CD4-positive, CD25-positive, alpha-beta regulatory T cell (primary cell): ENCODE results near the gene OR10G4. TPM values are rescaled to one million over a fixed set of nuclear protein-coding genes. Genes with fewer than 3 reads are reported as not detected.
A peak's percentile ranks its signal among the peaks of the same experiment; 100 is the strongest.

Experiments
- ATAC-seq, 2 donors: fragments of 150-1000 bp; cut with Tn5 transposase; one replicate each; pipeline ENCODE4 v1.10.0; 2021; ENCODE audit warnings: low read depth in 2 of 2, moderate number of reproducible peaks in 2 of 2, moderate library complexity in 1 of 2
- DNase-seq, 3 donors: peaks; one replicate each; pipeline versions ENCODE4 v3.0.0 to v3.0.0-alpha.2; 2012 to 2022; ENCODE audit warnings: mixed read lengths in 1 of 3
- H3K27ac ChIP-seq: one replicate; pipeline ENCODE4 v1.7.0; 2013; ENCODE audit warnings: mild to moderate bottlenecking, low read length; ENCODE audit not compliant: insufficient read depth, poor library complexity, severe bottlenecking
- H3K27me3 ChIP-seq: one replicate; pipeline ENCODE4 v1.7.0; 2013; ENCODE audit warnings: low read length; ENCODE audit not compliant: control insufficient read depth, insufficient read depth
- H3K36me3 ChIP-seq: one replicate; pipeline ENCODE4 v1.7.0; 2013; ENCODE audit warnings: mild to moderate bottlenecking, low read length, moderate library complexity; ENCODE audit not compliant: control insufficient read depth, insufficient read depth
- H3K4me1 ChIP-seq: 2 replicates; pipeline ENCODE4 v1.7.0; 2013; ENCODE audit warnings: mild to moderate bottlenecking, low read length; ENCODE audit not compliant: insufficient read depth, control insufficient read depth, poor library complexity, severe bottlenecking
- H3K4me3 ChIP-seq: one replicate; pipeline ENCODE4 v1.7.0; 2013; ENCODE audit warnings: low read depth, mild to moderate bottlenecking, low read length, moderate library complexity
- H3K9me3 ChIP-seq, 2 experiments: 1 replicate in 1 of 2; 2 replicates in 1 of 2; pipeline ENCODE4 v1.7.0; 2013; ENCODE audit warnings: low read length in 2 of 2, mild to moderate bottlenecking in 1 of 2, moderate library complexity in 1 of 2; ENCODE audit not compliant: control insufficient read depth in 2 of 2
- H3K27ac Mint-ChIP-seq, 3 donors: one replicate each; pipeline ENCODE4 v1.8.0; 2020 to 2022; ENCODE audit warnings: mild to moderate bottlenecking in 3 of 3, mixed read lengths in 3 of 3, moderate library complexity in 2 of 3
- H3K27me3 Mint-ChIP-seq: one replicate; pipeline ENCODE4 v1.8.0; 2022; ENCODE audit warnings: mild to moderate bottlenecking, mixed read lengths
- H3K36me3 Mint-ChIP-seq: one replicate; pipeline ENCODE4 v1.8.0; 2020; ENCODE audit warnings: mixed read lengths
- H3K4me1 Mint-ChIP-seq, 4 donors: one replicate each; pipeline ENCODE4 v1.8.0; 2020 to 2022; ENCODE audit warnings: mixed read lengths in 4 of 4, mild to moderate bottlenecking in 1 of 4
- H3K4me3 Mint-ChIP-seq, 4 donors: one replicate each; pipeline ENCODE4 v1.8.0; 2020 to 2022; ENCODE audit warnings: mild to moderate bottlenecking in 4 of 4, mixed read lengths in 4 of 4, moderate library complexity in 3 of 4
- H3K9me3 Mint-ChIP-seq, 7 donors: one replicate each; pipeline ENCODE4 v1.8.0; 2020 to 2022; ENCODE audit warnings: mixed read lengths in 7 of 7, mild to moderate bottlenecking in 3 of 7, moderate library complexity in 2 of 7
- polyA plus RNA-seq, 4 donors: library from polyadenylated mRNA; unstranded; fragments of 300-500 nt; fragmentation: Illumina TruSeq; gene quantifications; one replicate each; pipeline ENCODE4 v1.2.3, GENCODE V29; 2021
- total RNA-seq: library from RNA; stranded (reverse); gene quantifications from one replicate; pipeline ENCODE4 v1.2.3, GENCODE V29; 2022

The OR10G4 gene
- total and polyA plus RNA-seq, 5 donors from 2014 or later, result not detected

DNA sequence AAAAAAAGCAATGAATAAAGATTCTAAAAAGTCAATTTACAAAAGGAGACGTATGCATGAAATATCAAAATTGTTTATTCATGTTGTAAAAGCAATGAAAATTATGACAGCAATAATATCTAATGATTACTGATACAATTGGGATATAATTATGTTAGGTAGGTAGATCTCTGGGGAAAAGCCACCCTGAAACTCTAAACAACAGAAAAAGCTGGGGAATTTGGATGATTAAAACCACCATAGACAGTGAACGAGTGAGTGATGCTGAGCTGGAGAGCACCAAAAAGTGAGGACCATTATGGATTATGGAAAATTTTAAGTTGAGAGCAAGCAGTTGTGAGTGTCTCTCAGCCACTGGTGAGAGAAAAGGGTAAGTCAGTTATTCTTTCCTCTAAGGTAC, 13.7 kb downstream of the OR10G4 start, which contains the start of gene OR10G8:
OR10G8 (plus strand) TSS at position 301 of the 400 bp plus-strand sequence. CDS start 2,825 bp downstream, outside the sequence.
- Mint-ChIP-seq H3K36me3 (no peaks in the 10 kb centered on the region), H3K9me3 (peaks cover 0 to 1% (median 0%) of the 10 kb centered on the region in 7 donors)
- no peak for ATAC-seq

GRCh38 chr11:124036666-124037065, 23.9 kb downstream of the OR10G4 start:
- Mint-ChIP-seq H3K4me3 (no peak overlapping the region), H3K4me1 (no peaks in the 10 kb centered on the region), H3K27ac (no peak overlapping the region), H3K9me3 (peaks cover 0 to 5% (median 0%) of the 10 kb centered on the region in 7 donors), H3K36me3 (no peaks in the 10 kb centered on the region), H3K27me3 (no peaks in the 10 kb centered on the region)
- H3K4me1 ChIP-seq, result no peaks in the 10 kb centered on the region
- no peak overlapping the region for H3K27ac ChIP-seq
- H3K4me3 ChIP-seq, result no peak overlapping the region
- H3K9me3 ChIP-seq, result no peaks in the 10 kb centered on the region
- H3K36me3 ChIP-seq, result no peaks in the 10 kb centered on the region
- no peak for DNase-seq
- H3K27me3 ChIP-seq, result no peaks in the 10 kb centered on the region
- no peak for ATAC-seq

More for the DNA sequence above, 13.7 kb downstream of the OR10G4 start, which contains the start of gene OR10G8:
- Histone ChIP-seq H3K9me3 (no peaks in the 10 kb centered on the region), H3K4me1 (no peaks in the 10 kb centered on the region), H3K27ac (no peak within 1 kb of the TSS), H3K36me3 (no peaks in the 10 kb centered on the region), H3K27me3 (no peaks in the 10 kb centered on the region), H3K4me3 (no peak within 1 kb of the TSS)
- no peaks in the 10 kb centered on the region for H3K4me1 Mint-ChIP-seq
- no peak for DNase-seq
- no peaks in the 10 kb centered on the region for H3K27me3 Mint-ChIP-seq
- H3K27ac Mint-ChIP-seq, result no peak within 1 kb of the TSS
- H3K4me3 Mint-ChIP-seq, result no peak within 1 kb of the TSS

DNA sequence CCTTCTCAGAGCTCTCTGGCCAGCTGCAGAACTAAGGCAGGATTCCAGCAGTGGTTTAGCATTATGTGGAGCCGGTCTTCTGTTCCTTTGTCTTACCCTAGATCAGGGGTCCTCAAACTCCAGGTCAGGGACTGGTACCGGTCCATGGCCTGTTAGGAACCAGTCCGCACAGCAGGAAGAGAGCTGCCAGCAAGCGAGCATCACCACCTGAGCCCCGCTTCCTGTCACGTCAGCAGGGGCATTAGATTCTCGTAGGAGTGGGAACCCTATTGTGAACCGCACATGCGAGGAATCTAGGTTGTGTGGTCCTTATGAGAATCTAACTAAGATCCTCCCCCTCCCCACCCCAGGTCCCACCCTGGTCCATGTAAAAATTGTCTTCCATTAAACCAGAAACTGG, 26.8 kb downstream of the OR10G4 start:
- Histone ChIP-seq H3K27ac (no peak overlapping the region), H3K9me3 (no peaks in the 10 kb centered on the region), H3K4me1 (no peaks in the 10 kb centered on the region), H3K36me3 (no peaks in the 10 kb centered on the region), H3K4me3 (no peak overlapping the region), H3K27me3 (no peaks in the 10 kb centered on the region)
- H3K27ac Mint-ChIP-seq, result no peak overlapping the region
- no peaks in the 10 kb centered on the region for H3K27me3 Mint-ChIP-seq
- no peaks in the 10 kb centered on the region for H3K36me3 Mint-ChIP-seq
- H3K4me1 Mint-ChIP-seq, result no peaks in the 10 kb centered on the region
- H3K9me3 Mint-ChIP-seq, result peaks cover 0 to 5% (median 0%) of the 10 kb centered on the region in 7 donors
- ATAC-seq, result no peak
- H3K4me3 Mint-ChIP-seq, result no peak overlapping the region
- DNase-seq, result no peak

DNA sequence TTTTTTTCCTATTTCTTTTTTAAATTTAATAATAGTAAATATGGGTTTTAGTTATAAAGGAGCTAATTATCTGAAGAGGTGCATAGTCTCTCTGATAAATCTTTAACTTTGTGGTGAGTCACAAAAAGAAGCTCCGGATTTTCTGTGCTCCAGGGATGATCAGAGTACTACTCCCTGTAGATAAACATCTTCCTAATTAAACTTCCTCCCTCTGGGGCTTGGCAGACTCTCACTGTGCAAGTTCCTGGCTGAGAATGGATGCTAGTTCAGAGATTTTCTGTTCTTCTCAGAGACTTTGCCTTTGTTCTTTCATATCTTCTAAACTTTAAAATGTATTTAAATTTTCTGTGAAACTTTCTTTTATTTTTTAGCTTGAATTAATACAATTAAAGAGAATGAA, 28.5 kb downstream of the OR10G4 start, which contains the start of gene OR10G7:
OR10G7 (minus strand) TSS at position 72 of the 400 bp plus-strand sequence. CDS start 2,324 bp downstream, outside the sequence.
- Histone ChIP-seq H3K36me3 (no peaks in the 10 kb centered on the region), H3K9me3 (no peaks in the 10 kb centered on the region), H3K4me3 (no peak within 1 kb of the TSS), H3K27ac (no peak within 1 kb of the TSS), H3K27me3 (no peaks in the 10 kb centered on the region), H3K4me1 (no peaks in the 10 kb centered on the region)
- DNase-seq, result no peak
- H3K27ac Mint-ChIP-seq, result no peak within 1 kb of the TSS
- no peak within 1 kb of the TSS for H3K4me3 Mint-ChIP-seq
- H3K27me3 Mint-ChIP-seq, result no peaks in the 10 kb centered on the region
- no peaks in the 10 kb centered on the region for H3K4me1 Mint-ChIP-seq
- H3K9me3 Mint-ChIP-seq, result peaks cover 0 to 5% (median 0%) of the 10 kb centered on the region in 7 donors
- H3K36me3 Mint-ChIP-seq, result no peaks in the 10 kb centered on the region
- ATAC-seq, result no peak

- Histone ChIP-seq H3K36me3 (no peaks in the 10 kb centered on the region), H3K4me3 (no peak overlapping the region), H3K4me1 (no peaks in the 10 kb centered on the region), H3K9me3 (no peaks in the 10 kb centered on the region), H3K27ac (no peak overlapping the region), H3K27me3 (no peaks in the 10 kb centered on the region)
- no peak overlapping the region for H3K4me3 Mint-ChIP-seq
- peak overlapping the region in 1 of 3 donors; percentile 52 for H3K27ac Mint-ChIP-seq
- ATAC-seq, result no peak
- H3K27me3 Mint-ChIP-seq, result no peaks in the 10 kb centered on the region
- H3K4me1 Mint-ChIP-seq, result no peaks in the 10 kb centered on the region
- peaks cover 0 to 2% (median 0%) of the 10 kb centered on the region in 7 donors for H3K9me3 Mint-ChIP-seq
- no peaks in the 10 kb centered on the region for H3K36me3 Mint-ChIP-seq
- no peak for DNase-seq
These were observed 30.6 kb downstream of the OR10G4 start for GRCh38 chr11:124043420-124043819.

GRCh38 chr11:124050748-124051147, 38.0 kb downstream of the OR10G4 start:
- Histone ChIP-seq H3K4me3 (no peak overlapping the region), H3K36me3 (no peaks in the 10 kb centered on the region)

GRCh38 chr11:124052966-124053365, 40.2 kb downstream of the OR10G4 start:
- Histone ChIP-seq H3K9me3 (no peaks in the 10 kb centered on the region), H3K36me3 (no peaks in the 10 kb centered on the region), H3K4me1 (no peaks in the 10 kb centered on the region), H3K4me3 (no peak overlapping the region), H3K27me3 (no peaks in the 10 kb centered on the region), H3K27ac (no peak overlapping the region)
- H3K4me3 Mint-ChIP-seq, result no peak overlapping the region
- no peaks in the 10 kb centered on the region for H3K4me1 Mint-ChIP-seq
- DNase-seq (no peak), ATAC-seq (no peak)
- H3K27me3 Mint-ChIP-seq, result no peaks in the 10 kb centered on the region
- H3K9me3 Mint-ChIP-seq, result no peaks in the 10 kb centered on the region
- no peaks in the 10 kb centered on the region for H3K36me3 Mint-ChIP-seq
- H3K27ac Mint-ChIP-seq, result no peak overlapping the region

More at GRCh38 chr11:124050748-124051147, 38.0 kb downstream of the OR10G4 start:
- ATAC-seq, result no peak
- H3K27ac Mint-ChIP-seq, result no peak overlapping the region
- no peaks in the 10 kb centered on the region for H3K27me3 Mint-ChIP-seq
- no peaks in the 10 kb centered on the region for H3K9me3 ChIP-seq
- no peak overlapping the region for H3K27ac ChIP-seq
- peak in 1 of 3 donors; percentile 11 for DNase-seq
- H3K27me3 ChIP-seq, result no peaks in the 10 kb centered on the region
- no peaks in the 10 kb centered on the region for H3K9me3 Mint-ChIP-seq
- H3K36me3 Mint-ChIP-seq, result no peaks in the 10 kb centered on the region
- H3K4me1 ChIP-seq, result no peaks in the 10 kb centered on the region
- no peak overlapping the region for H3K4me3 Mint-ChIP-seq
- no peaks in the 10 kb centered on the region for H3K4me1 Mint-ChIP-seq
